ENCODE results near the gene SPSB4. TPM values are rescaled to one million over a fixed set of nuclear protein-coding genes. Genes with fewer than 3 reads are reported as not detected.

Gene SPSB4
- total RNA-seq, 1 donor from 2014 or later = not detected

DNA sequence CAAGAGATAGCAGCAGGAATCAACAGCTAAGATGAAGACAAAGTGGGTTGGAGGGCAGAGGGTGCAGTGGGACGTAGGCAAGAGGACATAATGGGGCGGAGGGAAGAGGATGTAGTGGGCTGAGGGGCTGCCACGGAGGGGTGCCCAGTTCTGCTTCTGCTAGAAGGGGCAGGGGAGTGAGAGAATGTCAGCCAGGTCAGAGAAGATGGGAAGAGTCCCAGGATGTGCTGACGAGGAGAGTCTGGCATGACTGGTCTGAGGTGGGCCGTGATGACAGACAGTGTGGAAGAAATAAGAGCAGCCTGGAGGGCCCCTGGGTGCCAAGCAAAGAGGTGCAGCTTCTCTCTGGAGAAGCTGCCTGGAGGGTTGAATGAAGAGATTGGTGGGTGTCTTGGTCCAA is 4.0 kb downstream of the SPSB4 start:
- POLR2A ChIA-PET = interaction anchor here (0.6 kb wide), 1 partner anchor 15 kb away, joined by 5 read pairs; no protein-coding TSS in a partner anchor
- Mint-ChIP-seq H3K4me1 (peaks cover 12% of the 10 kb centered on the region), H3K9me3 (no peaks in the 10 kb centered on the region), H3K27ac (no peak overlapping the region), H3K4me3 (no peak overlapping the region), H3K36me3 (ENCODE audit: low read depth) (no peaks in the 10 kb centered on the region), H3K27me3 (peaks cover 26% of the 10 kb centered on the region)
- ATAC-seq (ENCODE audit: low read depth) (no peak), DNase-seq (no peak)
- intact Hi-C loops (cut with micrococcal nuclease) = no loop called here
- TF ChIP-seq, protein P1, sequence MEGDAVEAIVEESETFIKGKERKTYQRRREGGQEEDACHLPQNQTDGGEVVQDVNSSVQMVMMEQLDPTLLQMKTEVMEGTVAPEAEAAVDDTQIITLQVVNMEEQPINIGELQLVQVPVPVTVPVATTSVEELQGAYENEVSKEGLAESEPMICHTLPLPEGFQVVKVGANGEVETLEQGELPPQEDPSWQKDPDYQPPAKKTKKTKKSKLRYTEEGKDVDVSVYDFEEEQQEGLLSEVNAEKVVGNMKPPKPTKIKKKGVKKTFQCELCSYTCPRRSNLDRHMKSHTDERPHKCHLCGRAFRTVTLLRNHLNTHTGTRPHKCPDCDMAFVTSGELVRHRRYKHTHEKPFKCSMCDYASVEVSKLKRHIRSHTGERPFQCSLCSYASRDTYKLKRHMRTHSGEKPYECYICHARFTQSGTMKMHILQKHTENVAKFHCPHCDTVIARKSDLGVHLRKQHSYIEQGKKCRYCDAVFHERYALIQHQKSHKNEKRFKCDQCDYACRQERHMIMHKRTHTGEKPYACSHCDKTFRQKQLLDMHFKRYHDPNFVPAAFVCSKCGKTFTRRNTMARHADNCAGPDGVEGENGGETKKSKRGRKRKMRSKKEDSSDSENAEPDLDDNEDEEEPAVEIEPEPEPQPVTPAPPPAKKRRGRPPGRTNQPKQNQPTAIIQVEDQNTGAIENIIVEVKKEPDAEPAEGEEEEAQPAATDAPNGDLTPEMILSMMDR (IDR thresholded peaks at IDR 0.05) = no peak
- CTCF ChIA-PET = no interaction called here

DNA sequence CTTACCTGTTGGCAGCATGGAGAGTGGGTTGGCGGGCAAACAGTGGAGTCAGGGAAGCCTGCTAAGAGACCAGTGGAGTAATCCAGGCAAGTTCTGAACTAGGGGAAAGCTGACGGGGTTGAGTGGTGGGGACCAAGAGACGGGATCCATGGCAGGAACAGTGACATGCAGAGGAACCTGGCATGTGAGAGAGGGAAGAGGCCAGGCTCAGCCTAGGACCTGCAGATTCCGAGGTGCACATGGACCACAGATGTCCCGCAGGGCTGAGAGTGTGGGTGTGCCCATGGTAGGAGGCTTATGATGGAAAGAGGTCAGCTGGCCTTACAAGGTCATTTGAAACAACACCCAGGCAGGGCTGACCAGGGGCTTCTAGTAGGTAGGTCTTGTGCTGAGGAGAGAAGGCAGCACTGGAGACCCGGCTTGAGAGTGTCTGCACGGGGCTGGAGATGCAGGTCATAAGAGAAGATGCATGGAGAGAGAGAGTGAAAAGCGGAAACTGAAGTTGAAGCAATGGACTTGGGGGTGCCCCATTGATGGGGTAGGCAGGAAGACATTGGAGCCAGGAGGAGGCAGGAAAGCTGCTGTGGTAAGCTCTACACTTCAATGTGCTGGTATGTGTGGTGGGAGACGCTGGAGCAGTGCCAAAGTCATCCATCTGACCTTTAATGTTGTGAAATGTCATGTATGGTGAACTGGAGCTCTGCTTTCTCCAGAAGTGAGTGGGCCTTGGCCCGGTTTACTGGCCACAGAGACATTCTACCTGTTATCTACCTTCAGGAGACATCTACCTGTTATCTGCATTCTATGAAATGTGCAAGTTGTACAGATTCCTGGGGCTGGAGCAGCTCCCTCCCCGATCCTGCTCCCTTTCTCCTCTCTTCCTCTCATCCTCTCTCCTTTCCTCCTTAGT is 4.6 kb downstream of the SPSB4 start:
- DNase-seq = no peak
- H3K4me3 Mint-ChIP-seq = no peak overlapping the region
- ATAC-seq (ENCODE audit: low read depth) = no peak
- H3K27ac Mint-ChIP-seq = no peak overlapping the region
- H3K9me3 Mint-ChIP-seq = no peaks in the 10 kb centered on the region
- TF ChIP-seq, protein P1 (IDR thresholded peaks at IDR 0.05) = no peak
- ChIA-PET POLR2A (interaction anchor here (0.6 kb wide), 1 partner anchor 16 kb away, joined by 5 read pairs; no protein-coding TSS in a partner anchor), CTCF (no interaction called here)
- H3K27me3 Mint-ChIP-seq = peaks cover 20% of the 10 kb centered on the region
- peaks cover 6% of the 10 kb centered on the region for H3K4me1 Mint-ChIP-seq
- no peaks in the 10 kb centered on the region for H3K36me3 Mint-ChIP-seq (ENCODE audit: low read depth)
- intact Hi-C loops (cut with micrococcal nuclease) = no loop called here

- no peak for ATAC-seq (ENCODE audit: low read depth)
- DNase-seq = no peak
- Mint-ChIP-seq H3K4me1 (peaks cover 4% of the 10 kb centered on the region), H3K4me3 (no peak overlapping the region), H3K9me3 (no peaks in the 10 kb centered on the region), H3K27me3 (peaks cover 19% of the 10 kb centered on the region), H3K27ac (no peak overlapping the region), H3K36me3 (ENCODE audit: low read depth) (no peaks in the 10 kb centered on the region)
- intact Hi-C loops (cut with micrococcal nuclease) = no loop called here
- POLR2A ChIA-PET = no interaction called here
- CTCF ChIA-PET = no interaction called here
- TF ChIP-seq, protein P1 (IDR thresholded peaks at IDR 0.05) = no peak
These were observed 5.6 kb downstream of the SPSB4 start for GRCh38 chr3:141056751-141057171.

GRCh38 chr3:141057436-141057835 is 6.3 kb downstream of the SPSB4 start:
- TF ChIP-seq, protein P1 (IDR thresholded peaks at IDR 0.05) = no peak
- DNase-seq (no peak), ATAC-seq (ENCODE audit: low read depth) (no peak)
- intact Hi-C loops (cut with micrococcal nuclease) = no loop called here
- CTCF ChIA-PET = no interaction called here
- POLR2A ChIA-PET = no interaction called here
- Mint-ChIP-seq H3K4me3 (no peak overlapping the region), H3K9me3 (no peaks in the 10 kb centered on the region), H3K27me3 (peaks cover 13% of the 10 kb centered on the region), H3K36me3 (ENCODE audit: low read depth) (no peaks in the 10 kb centered on the region), H3K27ac (no peak overlapping the region), H3K4me1 (peaks cover under 1% of the 10 kb centered on the region)

DNA sequence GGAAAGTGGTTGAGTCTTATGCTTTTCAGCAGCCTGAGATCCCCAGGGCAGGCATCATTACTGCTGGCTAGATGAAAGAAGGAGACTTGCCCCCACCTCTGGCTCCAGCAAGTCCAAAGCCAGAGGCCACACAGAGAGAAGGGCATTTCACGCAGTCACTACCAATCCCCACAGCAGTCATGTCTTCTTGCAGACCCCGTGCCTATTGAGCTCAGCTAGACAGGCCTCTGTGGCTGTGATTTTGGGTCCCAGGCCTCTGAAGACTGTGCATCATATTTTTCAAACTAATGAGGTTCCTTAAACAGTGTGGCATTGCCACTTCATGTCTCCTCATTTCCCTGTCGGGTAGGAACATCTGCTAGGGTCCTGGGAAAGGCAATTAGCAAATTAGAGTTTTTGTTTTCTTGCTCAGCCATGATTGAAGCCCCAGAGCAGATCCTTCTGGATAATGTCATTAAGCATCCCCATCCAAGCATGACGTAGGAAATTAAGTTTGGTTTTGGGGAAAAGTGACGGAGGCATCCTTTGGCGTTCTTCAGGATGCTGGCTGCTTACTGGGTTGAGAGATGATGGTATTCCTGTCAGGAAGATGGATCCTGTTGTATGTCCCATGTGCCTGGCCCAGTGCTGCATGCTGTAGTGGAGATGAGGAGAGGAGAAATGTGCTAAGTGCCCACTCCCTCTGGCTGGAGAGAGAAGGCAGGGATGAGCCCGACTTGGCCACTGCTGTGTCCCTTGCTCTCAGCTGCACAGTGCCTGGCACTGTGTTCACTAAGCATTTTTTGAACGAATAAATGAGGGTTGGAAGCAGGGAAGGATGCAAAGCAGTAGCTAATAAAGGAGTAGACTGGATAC is 7.0 kb downstream of the SPSB4 start:
- no peak overlapping the region for H3K4me3 Mint-ChIP-seq
- H3K27ac Mint-ChIP-seq = no peak overlapping the region
- intact Hi-C loops (cut with micrococcal nuclease) = no loop called here
- ChIA-PET POLR2A (no interaction called here), CTCF (no interaction called here)
- ATAC-seq (ENCODE audit: low read depth) = no peak
- no peaks in the 10 kb centered on the region for H3K9me3 Mint-ChIP-seq
- no peak for DNase-seq
- H3K27me3 Mint-ChIP-seq = peaks cover 12% of the 10 kb centered on the region
- H3K36me3 Mint-ChIP-seq (ENCODE audit: low read depth) = no peaks in the 10 kb centered on the region
- no peaks in the 10 kb centered on the region for H3K4me1 Mint-ChIP-seq
- TF ChIP-seq, protein P1 (IDR thresholded peaks at IDR 0.05) = no peak

Data from activated B cell treated with CpG ODN at 0.5 μM for 24 hours (primary cell).